ENCODE results near the gene IL2RG.
A peak's percentile ranks its signal among the peaks of the same experiment; 100 is the strongest.

IL2RG gene

GRCh38 chrX:71068044-71068918 is 43.1 kb downstream of the IL2RG start, which contains the start of gene SNX12:
Gene SNX12 (minus strand): TSS chrX:71068334. CDS start chrX:71068306, 28 bp downstream.
- peaks cover 8% of the 10 kb centered on the region for H3K36me3 Mint-ChIP-seq (ENCODE audit: low read depth)
- H3K4me3 Mint-ChIP-seq = peak within 1 kb of the TSS; percentile 98
- peaks cover 12% of the 10 kb centered on the region for H3K27me3 Mint-ChIP-seq (ENCODE audit: low read depth)
- H3K9me3 Mint-ChIP-seq = no peaks in the 10 kb centered on the region
- peaks cover 16% of the 10 kb centered on the region for H3K4me1 Mint-ChIP-seq (ENCODE audit: low read depth)
- peak within 1 kb of the TSS; percentile 93 for H3K27ac Mint-ChIP-seq

DNA sequence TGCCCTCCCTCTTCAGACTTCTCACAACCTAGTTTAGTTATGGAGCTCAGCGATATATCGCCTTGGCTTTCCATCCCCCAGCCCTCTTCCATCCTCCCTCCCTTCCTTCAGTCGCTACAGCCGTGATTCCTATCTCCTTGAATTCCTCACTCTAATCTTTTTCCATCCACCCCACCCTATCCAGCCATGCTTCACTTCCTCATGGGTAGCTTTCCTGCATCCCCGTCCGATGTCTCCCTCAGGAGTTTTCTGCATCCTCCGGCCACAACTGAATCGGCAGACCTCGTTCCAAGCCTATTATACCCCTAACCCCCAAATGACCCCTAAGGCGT is 43.7 kb downstream of the IL2RG start:
- Mint-ChIP-seq H3K4me1 (ENCODE audit: low read depth) (peaks cover 16% of the 10 kb centered on the region), H3K4me3 (peak overlapping the region; percentile 98), H3K27ac (peak overlapping the region; percentile 93), H3K27me3 (ENCODE audit: low read depth) (peaks cover 7% of the 10 kb centered on the region), H3K36me3 (ENCODE audit: low read depth) (peaks cover 11% of the 10 kb centered on the region), H3K9me3 (no peaks in the 10 kb centered on the region)

DNA sequence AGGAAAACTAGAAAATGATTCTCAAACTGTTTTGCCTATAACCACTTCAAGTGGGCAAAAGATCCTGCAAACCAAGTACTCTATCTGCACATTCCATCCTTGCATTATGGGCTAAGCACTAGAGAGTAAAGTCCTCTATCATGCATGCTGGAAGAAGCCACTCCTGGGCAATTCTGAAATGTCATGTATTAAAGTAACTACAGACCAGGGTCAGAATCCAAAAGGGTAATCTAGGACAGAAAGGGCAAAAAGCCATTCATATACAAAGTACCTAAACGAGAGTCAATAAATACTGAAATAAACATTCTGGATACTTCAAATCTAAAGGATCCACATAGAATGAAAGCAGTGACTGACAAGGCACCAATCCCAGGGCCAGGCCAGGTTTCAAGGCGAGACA is 44.3 kb downstream of the IL2RG start:
- H3K36me3 Mint-ChIP-seq (ENCODE audit: low read depth) = peaks cover 12% of the 10 kb centered on the region
- no peaks in the 10 kb centered on the region for H3K9me3 Mint-ChIP-seq
- peaks cover 1% of the 10 kb centered on the region for H3K27me3 Mint-ChIP-seq (ENCODE audit: low read depth)
- peaks cover 16% of the 10 kb centered on the region for H3K4me1 Mint-ChIP-seq (ENCODE audit: low read depth)
- peak overlapping the region; percentile 98 for H3K4me3 Mint-ChIP-seq
- peak overlapping the region; percentile 93 for H3K27ac Mint-ChIP-seq

GRCh38 chrX:71060127-71060526 is 51.2 kb downstream of the IL2RG start:
- Mint-ChIP-seq H3K4me1 (ENCODE audit: low read depth) (peaks cover 31% of the 10 kb centered on the region), H3K27ac (no peak overlapping the region), H3K4me3 (no peak overlapping the region), H3K36me3 (ENCODE audit: low read depth) (peaks cover 30% of the 10 kb centered on the region), H3K27me3 (ENCODE audit: low read depth) (no peaks in the 10 kb centered on the region), H3K9me3 (no peaks in the 10 kb centered on the region)

DNA sequence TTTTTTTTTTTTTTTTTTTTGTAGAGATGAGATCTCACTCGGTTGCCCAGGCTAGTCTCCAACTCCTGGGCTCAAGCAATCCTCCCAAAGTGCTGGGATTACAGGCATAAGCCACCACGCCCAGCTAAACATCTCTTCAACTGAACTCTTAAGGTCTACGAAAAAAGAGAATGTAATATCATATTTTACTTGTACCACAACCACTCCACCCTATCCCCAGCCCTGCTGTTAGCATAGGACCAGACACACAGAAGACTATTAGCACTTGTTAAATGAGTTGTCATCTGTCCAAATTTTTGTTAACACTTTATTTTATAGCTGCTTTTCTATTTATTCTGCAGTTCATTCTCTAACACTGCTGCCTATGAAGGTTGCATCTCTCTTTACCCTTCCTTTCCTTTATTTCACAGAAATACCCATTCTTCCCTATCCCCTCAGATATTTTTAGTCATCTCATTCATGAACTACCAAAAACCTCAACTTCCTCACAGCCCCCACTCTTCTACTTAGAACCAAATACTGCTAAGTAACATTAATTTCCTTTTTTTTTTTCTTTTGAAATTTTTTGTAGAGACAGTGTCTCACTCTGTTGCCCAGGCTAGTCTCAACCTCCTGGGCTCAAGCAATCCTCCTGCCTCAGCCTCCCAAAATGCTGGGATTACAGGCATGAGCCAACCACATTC is 53.4 kb downstream of the IL2RG start:
- peak overlapping the region; percentile 49 for H3K27ac Mint-ChIP-seq
- H3K4me3 Mint-ChIP-seq = no peak overlapping the region
- peaks cover 28% of the 10 kb centered on the region for H3K4me1 Mint-ChIP-seq (ENCODE audit: low read depth)
- no peaks in the 10 kb centered on the region for H3K27me3 Mint-ChIP-seq (ENCODE audit: low read depth)
- peaks cover 29% of the 10 kb centered on the region for H3K36me3 Mint-ChIP-seq (ENCODE audit: low read depth)
- H3K9me3 Mint-ChIP-seq = no peaks in the 10 kb centered on the region

Measured in T-helper 1 cell treated with Interleukin-12 subunit alpha and Interleukin-12 subunit beta and Interleukin-4 antibody, amounts not matched to agents 30 μg/mL and 1 μg/mL, for 36 hours (primary cell).